ENCODE measurements around the gene TNFRSF13B.

TNFRSF13B gene

DNA sequence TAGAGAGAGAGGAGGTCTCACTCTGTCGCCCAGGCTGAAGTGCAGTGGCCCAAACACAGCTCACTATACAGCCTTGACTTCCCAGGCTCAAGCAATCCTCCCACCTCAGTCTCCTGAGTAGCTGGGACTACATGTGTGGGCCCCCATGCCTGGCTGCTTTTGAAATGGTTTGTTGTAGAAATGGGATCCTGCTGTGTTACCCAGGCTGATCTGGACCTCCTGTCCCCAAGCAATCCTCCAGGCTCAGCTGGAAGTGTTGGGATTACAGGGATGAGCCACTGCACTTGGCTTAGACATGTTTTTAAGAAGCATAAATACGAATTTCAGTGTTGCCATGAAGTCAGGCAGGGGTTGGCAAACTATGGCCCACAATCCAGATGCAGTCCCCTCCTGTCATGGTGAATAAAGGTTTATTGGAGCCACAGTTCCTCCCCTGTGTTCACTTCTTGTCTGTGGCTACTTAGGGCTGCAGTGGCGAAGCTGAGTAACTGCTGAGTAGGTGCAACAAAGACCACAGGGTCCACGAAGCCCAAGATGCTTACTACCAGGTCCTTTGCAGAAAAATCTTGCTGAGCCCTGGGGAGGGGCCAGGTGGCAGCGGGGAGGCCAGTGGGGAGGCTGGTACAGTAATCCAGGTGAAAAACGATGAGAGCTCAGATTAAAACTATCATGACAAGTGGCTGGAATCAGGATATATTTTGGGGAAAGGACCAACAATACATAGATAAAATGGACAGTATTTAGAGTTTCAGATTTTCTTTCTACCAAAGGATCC lies 35.2 kb downstream of the TNFRSF13B start:
- DNase-seq = no peak

DNA sequence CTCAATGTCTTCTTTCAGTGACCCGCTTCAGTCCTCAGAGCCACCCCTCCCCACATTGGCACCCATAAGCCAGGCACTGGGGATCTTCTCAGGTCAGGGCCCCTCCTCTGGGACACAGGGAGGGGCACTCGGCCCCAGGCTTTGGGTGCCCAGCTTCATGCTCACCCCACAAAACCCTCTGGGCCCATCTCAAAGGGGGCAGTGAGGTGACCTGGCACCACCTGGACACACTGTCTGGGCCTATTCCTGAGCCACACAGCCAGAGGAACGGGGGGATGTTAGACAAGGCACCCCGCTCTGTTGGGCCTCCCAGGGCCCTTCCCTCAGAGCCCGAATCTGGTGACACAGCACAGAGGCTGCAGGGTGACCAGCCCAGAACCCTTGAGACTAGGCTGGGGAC lies 36.1 kb downstream of the TNFRSF13B start:
- no peak for DNase-seq

DNA sequence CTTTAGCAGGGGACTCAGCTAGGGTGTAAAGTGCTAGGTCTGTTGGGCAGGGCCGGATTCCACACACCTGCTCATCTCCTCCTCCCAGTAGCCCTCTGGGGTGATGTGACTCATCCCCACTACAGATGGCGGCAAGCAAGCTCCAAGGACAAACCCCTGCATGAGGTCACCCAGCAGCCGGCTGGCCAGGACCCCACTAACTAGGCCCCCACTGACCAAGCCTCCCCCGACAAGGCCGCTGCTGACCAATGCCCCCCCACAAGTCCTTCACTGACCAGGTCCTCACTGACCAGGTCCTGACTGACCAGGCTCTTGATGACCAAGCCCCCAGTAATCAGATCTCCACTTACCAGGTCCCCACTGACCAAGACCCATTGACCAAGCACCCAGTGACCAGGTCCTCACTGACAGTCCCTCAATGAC lies 36.7 kb downstream of the TNFRSF13B start:
- no peak for DNase-seq

DNA sequence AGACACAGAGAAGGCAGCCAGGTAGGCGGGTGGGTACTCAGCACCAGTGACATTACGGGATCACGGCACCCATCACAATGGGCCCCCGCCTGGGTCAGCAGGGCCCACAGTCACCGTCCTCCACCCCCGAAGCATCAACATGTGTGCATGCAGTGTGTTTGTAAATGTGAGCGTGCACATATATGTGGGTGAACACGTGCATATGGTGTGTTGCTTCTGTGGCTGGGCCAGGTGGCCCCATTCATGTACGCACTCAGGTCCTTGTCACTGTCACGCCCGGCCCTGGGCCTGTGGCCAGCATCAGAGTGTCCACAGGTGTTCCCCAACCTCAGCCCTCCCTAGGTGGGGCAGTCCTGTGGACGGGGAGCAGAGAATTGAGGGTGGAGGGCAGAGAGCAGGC lies 37.1 kb downstream of the TNFRSF13B start:
- no peak for DNase-seq

GRCh38 chr17:16934133-16934795 lies 37.7 kb downstream of the TNFRSF13B start:
- DNase-seq = no peak

- no peak for DNase-seq
Observed at GRCh38 chr17:16933317-16934132, 38.4 kb downstream of the TNFRSF13B start.

GRCh38 chr17:16932611-16933010 lies 39.3 kb downstream of the TNFRSF13B start:
- DNase-seq = no peak

- DNase-seq = no peak
Observed at GRCh38 chr17:16932156-16932555, 39.8 kb downstream of the TNFRSF13B start.

GRCh38 chr17:16931318-16932060 lies 40.4 kb downstream of the TNFRSF13B start:
- no peak for DNase-seq

GRCh38 chr17:16930571-16931317 lies 41.2 kb downstream of the TNFRSF13B start:
- DNase-seq = no peak

DNA sequence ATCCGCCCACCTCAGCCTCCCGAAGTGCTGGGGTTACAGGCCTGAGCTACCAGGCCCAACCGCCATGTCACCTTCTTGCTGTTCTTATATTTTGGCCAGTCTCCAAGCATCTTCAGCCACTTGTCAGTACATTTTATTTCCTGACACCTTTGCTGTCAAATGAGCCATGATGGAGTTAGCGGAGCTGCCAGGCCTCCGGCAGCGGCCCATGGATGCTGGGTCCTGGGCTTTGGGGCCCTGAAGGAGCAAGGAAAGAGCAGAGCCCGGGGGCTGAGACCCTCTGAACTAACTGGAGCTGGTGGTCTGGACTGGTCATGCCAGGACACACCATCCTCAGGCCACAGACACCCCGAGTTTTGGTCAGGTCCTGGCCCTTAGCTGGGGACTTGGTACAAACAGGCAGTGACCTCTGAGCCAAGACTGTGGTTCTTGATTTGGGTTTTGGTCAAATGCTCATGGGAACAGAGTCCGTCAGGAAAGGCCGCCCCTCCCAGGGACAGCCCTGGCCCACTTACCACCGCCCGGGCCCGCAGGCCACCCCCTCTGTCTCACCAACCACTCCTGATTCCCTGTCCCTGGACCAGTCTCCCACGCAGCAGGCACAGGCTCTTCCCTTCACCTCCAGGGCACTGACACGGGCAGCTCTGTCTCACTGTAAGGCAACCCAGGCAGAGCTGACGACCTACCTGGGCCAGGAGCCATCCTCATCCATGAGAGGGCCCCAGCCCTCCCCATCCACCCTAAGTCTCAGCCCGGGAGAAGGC lies 42.0 kb downstream of the TNFRSF13B start:
- no peak for DNase-seq

GRCh38 chr17:16929035-16929680 lies 42.8 kb downstream of the TNFRSF13B start:
- no peak for DNase-seq

- DNase-seq = no peak
Observed at GRCh38 chr17:16928406-16929034, 43.4 kb downstream of the TNFRSF13B start.

DNA sequence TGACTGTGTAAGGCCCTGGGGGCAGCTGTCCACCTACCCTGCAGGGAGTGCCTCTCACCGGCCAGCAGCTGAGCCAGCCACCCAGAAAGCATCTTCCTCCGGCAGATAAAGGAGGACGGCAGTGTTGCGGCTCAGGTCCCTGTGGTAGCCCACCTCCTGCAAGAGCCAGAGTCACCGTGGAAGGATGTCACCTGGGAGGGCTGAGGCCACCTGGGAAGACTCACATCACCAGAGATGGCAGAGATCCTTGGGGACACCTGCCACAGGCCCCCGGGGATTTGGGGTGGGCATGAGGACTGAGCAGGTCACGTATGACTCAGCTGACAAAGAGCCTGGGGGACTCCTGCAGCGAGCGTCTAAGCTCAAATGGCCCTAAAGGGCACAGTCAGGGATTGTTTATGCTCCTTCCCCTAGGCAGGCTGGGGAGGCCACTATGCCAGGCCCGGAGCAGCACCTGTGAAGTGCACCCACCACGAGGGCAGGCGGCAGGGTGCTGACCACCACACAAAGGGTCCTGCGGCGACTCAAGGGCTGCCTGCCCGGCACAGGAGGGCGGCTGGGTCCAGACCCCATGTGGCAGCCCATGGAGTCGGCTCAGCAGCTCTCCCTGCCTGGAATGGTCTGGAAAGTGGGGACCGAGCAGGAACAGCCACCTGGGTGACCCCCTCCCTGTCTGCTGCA lies 44.1 kb downstream of the TNFRSF13B start:
- DNase-seq = no peak

DNA sequence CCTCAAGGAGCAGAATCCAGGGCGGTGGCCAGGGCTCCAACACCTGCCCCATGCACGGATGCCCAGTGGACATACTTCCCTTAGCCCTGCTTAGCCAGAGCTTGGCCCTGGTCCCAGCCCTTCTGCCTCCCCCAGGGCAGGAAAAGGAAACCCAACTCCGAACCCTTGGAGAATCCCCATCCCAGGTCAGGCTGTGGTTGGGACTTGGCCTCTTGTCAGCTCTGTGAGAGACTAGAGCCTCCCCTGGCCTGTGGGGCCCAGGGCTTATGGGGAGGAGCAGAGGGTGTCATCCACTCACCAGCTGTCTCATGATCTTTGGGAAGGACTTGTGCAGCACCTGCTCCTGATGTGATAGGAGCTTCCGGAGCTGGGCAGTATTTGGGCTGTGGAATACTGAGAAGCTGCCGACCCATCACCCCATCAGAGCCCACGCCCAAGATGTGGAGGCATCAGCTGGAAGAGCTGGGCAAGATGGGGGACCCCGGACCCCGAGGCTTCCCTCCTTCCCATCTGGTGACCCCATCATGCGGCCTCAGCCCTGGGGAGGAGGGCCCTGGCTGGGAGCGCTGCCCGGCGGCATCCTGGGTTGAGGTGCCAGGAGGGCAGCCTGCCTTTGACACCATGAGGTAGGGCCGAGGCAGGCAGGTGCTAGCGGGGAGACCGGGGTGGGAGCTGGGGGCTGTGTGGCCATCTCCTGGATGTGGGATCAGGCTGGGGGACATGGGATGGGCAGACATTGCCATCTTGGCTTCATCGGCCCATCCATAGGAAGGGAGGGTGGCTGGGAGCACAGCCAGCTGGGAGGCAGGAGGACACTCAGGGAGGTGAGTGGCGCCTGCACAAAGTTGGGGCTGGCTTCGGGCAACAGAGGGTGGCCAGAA lies 45.1 kb downstream of the TNFRSF13B start:
- no peak for DNase-seq

- no peak for DNase-seq
Observed at GRCh38 chr17:16926061-16926511, 45.8 kb downstream of the TNFRSF13B start.

- DNase-seq = no peak
Observed at GRCh38 chr17:16925461-16926060, 46.4 kb downstream of the TNFRSF13B start.

Data from T-helper 1 cell (primary cell).